ENCODE results near the gene CRIP1.

- TF ChIP-seq POLR2A (IDR thresholded peaks at IDR 0.05) (no peak), CTCF (IDR thresholded peaks at IDR 0.05) (no peak)
Measured at GRCh38 chr14:105525861-105526775, 39.4 kb downstream of the CRIP1 start, which contains the start of gene TMEM121.

All from esophagus squamous epithelium (tissue), 4 donors.